ENCODE measurements around the gene WASHC2C. TPM values are rescaled to one million over a fixed set of nuclear protein-coding genes. Genes with fewer than 3 reads are reported as not detected.
"Not testable (repeated sequence)": the region's sequence is repeated elsewhere in the genome, so short reads cannot be mapped to it uniquely, and the experiment has no call there.

The WASHC2C gene
- total and polyA plus RNA-seq, 2 donors (not counting 1 experiment from before 2014, with no cell fraction given) = 57.5 to 64.1 TPM

DNA sequence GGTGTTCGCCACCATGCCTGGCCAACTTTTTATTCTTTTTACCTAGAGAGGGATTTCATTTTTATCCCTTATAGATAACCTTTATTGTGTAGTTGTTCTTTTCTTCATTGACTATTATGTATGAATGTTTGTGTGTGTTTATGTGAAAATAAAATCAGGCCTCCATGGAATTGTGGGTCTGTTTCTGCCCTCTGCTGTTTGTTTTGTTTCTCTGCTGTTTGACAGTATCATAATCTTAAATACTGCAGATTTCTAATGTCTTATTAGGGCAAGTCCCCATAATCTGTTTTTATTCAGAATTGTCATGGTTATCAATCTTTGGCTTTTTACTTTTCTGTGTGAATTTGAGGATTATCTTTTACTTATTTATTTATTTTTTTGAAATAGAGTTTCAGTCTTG, 7.8 kb downstream of the WASHC2C start:
- H3K27me3 ChIP-seq (ENCODE audit: control insufficient read depth, insufficient read depth, low read length); H3K9me3 ChIP-seq (ENCODE audit: control insufficient read depth, insufficient read depth, low read depth, low read length); H3K79me2 ChIP-seq (ENCODE audit: control insufficient read depth, insufficient read depth, low read length); H3K36me3 ChIP-seq (ENCODE audit: control insufficient read depth, insufficient read depth, low read length); H2AFZ ChIP-seq (ENCODE audit: low read length); H3K4me3 ChIP-seq (replicated peaks in 1 of 4; ENCODE audit: control extremely low read depth in 1 of 4, insufficient read depth in 1 of 4, low read depth in 3 of 4, low read length in 4 of 4); H3K4me1 ChIP-seq (ENCODE audit: control insufficient read depth, extremely low read depth, insufficient read depth, low read length); H3K4me2 ChIP-seq (ENCODE audit: extremely low read depth, insufficient read depth, low read length); H4K20me1 ChIP-seq (ENCODE audit: control insufficient read depth, extremely low read depth, insufficient read depth, low read length); H3K27ac ChIP-seq (ENCODE audit: insufficient read depth, low read length); H3K9ac ChIP-seq (ENCODE audit: insufficient read depth, low read length): not testable (repeated sequence)
- DNase-seq (ENCODE audit: low read depth in 2 of 2) = peak in 1 of 2 donors; percentile 9
- TF ChIP-seq, protein P1, sequence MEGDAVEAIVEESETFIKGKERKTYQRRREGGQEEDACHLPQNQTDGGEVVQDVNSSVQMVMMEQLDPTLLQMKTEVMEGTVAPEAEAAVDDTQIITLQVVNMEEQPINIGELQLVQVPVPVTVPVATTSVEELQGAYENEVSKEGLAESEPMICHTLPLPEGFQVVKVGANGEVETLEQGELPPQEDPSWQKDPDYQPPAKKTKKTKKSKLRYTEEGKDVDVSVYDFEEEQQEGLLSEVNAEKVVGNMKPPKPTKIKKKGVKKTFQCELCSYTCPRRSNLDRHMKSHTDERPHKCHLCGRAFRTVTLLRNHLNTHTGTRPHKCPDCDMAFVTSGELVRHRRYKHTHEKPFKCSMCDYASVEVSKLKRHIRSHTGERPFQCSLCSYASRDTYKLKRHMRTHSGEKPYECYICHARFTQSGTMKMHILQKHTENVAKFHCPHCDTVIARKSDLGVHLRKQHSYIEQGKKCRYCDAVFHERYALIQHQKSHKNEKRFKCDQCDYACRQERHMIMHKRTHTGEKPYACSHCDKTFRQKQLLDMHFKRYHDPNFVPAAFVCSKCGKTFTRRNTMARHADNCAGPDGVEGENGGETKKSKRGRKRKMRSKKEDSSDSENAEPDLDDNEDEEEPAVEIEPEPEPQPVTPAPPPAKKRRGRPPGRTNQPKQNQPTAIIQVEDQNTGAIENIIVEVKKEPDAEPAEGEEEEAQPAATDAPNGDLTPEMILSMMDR (conservative IDR thresholded peaks at IDR 0.05 in 1 of 2, IDR thresholded peaks at IDR 0.05 in 1 of 2; ENCODE audit: low read depth in 1 of 2, low read length in 2 of 2) = peak; percentile 8 to 16

GRCh38 chr10:45741559-45741958, 14.5 kb downstream of the WASHC2C start:
- H3K27ac ChIP-seq (ENCODE audit: insufficient read depth, low read length); H4K20me1 ChIP-seq (ENCODE audit: control insufficient read depth, extremely low read depth, insufficient read depth, low read length); H3K9me3 ChIP-seq (ENCODE audit: control insufficient read depth, insufficient read depth, low read depth, low read length); DNase-seq (ENCODE audit: low read depth in 2 of 2); H3K36me3 ChIP-seq (ENCODE audit: control insufficient read depth, insufficient read depth, low read length); H3K9ac ChIP-seq (ENCODE audit: insufficient read depth, low read length); H3K79me2 ChIP-seq (ENCODE audit: control insufficient read depth, insufficient read depth, low read length); H3K4me2 ChIP-seq (ENCODE audit: extremely low read depth, insufficient read depth, low read length); H3K27me3 ChIP-seq (ENCODE audit: control insufficient read depth, insufficient read depth, low read length); H3K4me3 ChIP-seq (replicated peaks in 1 of 4; ENCODE audit: control extremely low read depth in 1 of 4, insufficient read depth in 1 of 4, low read depth in 3 of 4, low read length in 4 of 4); H2AFZ ChIP-seq (ENCODE audit: low read length); H3K4me1 ChIP-seq (ENCODE audit: control insufficient read depth, extremely low read depth, insufficient read depth, low read length): not testable (repeated sequence)

DNA sequence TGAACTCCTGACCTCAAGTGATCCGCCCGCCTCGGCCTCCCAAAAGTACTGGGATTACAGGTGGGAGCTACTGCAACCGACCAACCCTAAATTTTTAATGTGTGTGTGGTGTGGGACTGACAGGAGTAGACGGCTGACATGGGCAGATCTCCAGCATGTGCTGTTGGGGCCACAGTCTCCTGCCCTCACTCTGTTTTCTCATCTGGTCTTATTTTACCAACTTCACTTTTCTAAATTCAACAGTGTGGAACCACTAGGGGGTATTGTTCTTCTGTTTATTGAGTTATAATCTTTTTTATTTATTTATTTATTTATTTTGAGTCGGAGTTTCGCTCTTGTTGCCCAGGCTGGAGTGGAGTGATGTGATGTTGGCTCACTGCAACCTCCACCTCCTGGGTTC, 14.9 kb downstream of the WASHC2C start:
- not testable (repeated sequence) for H3K27me3 ChIP-seq (ENCODE audit: control insufficient read depth, insufficient read depth, low read length); H3K4me3 ChIP-seq (replicated peaks in 1 of 4; ENCODE audit: control extremely low read depth in 1 of 4, insufficient read depth in 1 of 4, low read depth in 3 of 4, low read length in 4 of 4); H3K9ac ChIP-seq (ENCODE audit: insufficient read depth, low read length); H3K79me2 ChIP-seq (ENCODE audit: control insufficient read depth, insufficient read depth, low read length); H4K20me1 ChIP-seq (ENCODE audit: control insufficient read depth, extremely low read depth, insufficient read depth, low read length); H3K36me3 ChIP-seq (ENCODE audit: control insufficient read depth, insufficient read depth, low read length); H3K4me2 ChIP-seq (ENCODE audit: extremely low read depth, insufficient read depth, low read length); H3K9me3 ChIP-seq (ENCODE audit: control insufficient read depth, insufficient read depth, low read depth, low read length); H3K27ac ChIP-seq (ENCODE audit: insufficient read depth, low read length); DNase-seq (ENCODE audit: low read depth in 2 of 2); H2AFZ ChIP-seq (ENCODE audit: low read length); H3K4me1 ChIP-seq (ENCODE audit: control insufficient read depth, extremely low read depth, insufficient read depth, low read length)

- not testable (repeated sequence) for H3K4me3 ChIP-seq (replicated peaks in 1 of 4; ENCODE audit: control extremely low read depth in 1 of 4, insufficient read depth in 1 of 4, low read depth in 3 of 4, low read length in 4 of 4); H3K4me2 ChIP-seq (ENCODE audit: extremely low read depth, insufficient read depth, low read length); DNase-seq (ENCODE audit: low read depth in 2 of 2); H3K36me3 ChIP-seq (ENCODE audit: control insufficient read depth, insufficient read depth, low read length); H2AFZ ChIP-seq (ENCODE audit: low read length); H3K4me1 ChIP-seq (ENCODE audit: control insufficient read depth, extremely low read depth, insufficient read depth, low read length); H3K27me3 ChIP-seq (ENCODE audit: control insufficient read depth, insufficient read depth, low read length); H4K20me1 ChIP-seq (ENCODE audit: control insufficient read depth, extremely low read depth, insufficient read depth, low read length); H3K79me2 ChIP-seq (ENCODE audit: control insufficient read depth, insufficient read depth, low read length); H3K9ac ChIP-seq (ENCODE audit: insufficient read depth, low read length); H3K27ac ChIP-seq (ENCODE audit: insufficient read depth, low read length); H3K9me3 ChIP-seq (ENCODE audit: control insufficient read depth, insufficient read depth, low read depth, low read length)
Measured at GRCh38 chr10:45751141-45751540, 24.1 kb downstream of the WASHC2C start.

DNA sequence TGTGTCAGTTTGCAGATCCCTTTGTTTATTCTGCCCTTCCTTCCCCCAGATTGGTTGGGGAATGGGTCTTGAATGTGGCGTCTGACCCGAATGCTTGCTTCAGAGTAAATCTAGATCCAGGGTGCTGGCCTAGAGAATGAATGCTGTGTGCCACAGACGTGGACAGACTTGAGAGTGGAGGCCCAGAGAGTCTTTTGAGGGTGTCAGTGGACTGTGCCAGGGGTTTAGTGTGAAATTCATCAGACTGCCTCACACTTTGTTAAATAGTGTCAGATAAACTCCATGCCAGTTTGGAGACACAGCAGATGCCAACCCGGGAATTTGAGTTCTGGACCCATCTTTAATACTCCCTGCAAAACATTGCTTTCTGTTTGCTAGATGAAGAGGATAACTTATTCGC, 25.1 kb downstream of the WASHC2C start:
- not testable (repeated sequence) for H3K79me2 ChIP-seq (ENCODE audit: control insufficient read depth, insufficient read depth, low read length); H3K4me1 ChIP-seq (ENCODE audit: control insufficient read depth, extremely low read depth, insufficient read depth, low read length); H3K9me3 ChIP-seq (ENCODE audit: control insufficient read depth, insufficient read depth, low read depth, low read length); DNase-seq (ENCODE audit: low read depth in 2 of 2); H3K4me3 ChIP-seq (replicated peaks in 1 of 4; ENCODE audit: control extremely low read depth in 1 of 4, insufficient read depth in 1 of 4, low read depth in 3 of 4, low read length in 4 of 4); H3K27ac ChIP-seq (ENCODE audit: insufficient read depth, low read length); H3K36me3 ChIP-seq (ENCODE audit: control insufficient read depth, insufficient read depth, low read length); H3K9ac ChIP-seq (ENCODE audit: insufficient read depth, low read length); H2AFZ ChIP-seq (ENCODE audit: low read length); H3K27me3 ChIP-seq (ENCODE audit: control insufficient read depth, insufficient read depth, low read length); H4K20me1 ChIP-seq (ENCODE audit: control insufficient read depth, extremely low read depth, insufficient read depth, low read length); H3K4me2 ChIP-seq (ENCODE audit: extremely low read depth, insufficient read depth, low read length)

GRCh38 chr10:45753979-45754495, 27.0 kb downstream of the WASHC2C start:
- not testable (repeated sequence) for H3K4me2 ChIP-seq (ENCODE audit: extremely low read depth, insufficient read depth, low read length); H2AFZ ChIP-seq (ENCODE audit: low read length); H3K27ac ChIP-seq (ENCODE audit: insufficient read depth, low read length); H3K9me3 ChIP-seq (ENCODE audit: control insufficient read depth, insufficient read depth, low read depth, low read length); H3K4me1 ChIP-seq (ENCODE audit: control insufficient read depth, extremely low read depth, insufficient read depth, low read length); H4K20me1 ChIP-seq (ENCODE audit: control insufficient read depth, extremely low read depth, insufficient read depth, low read length); H3K9ac ChIP-seq (ENCODE audit: insufficient read depth, low read length); H3K79me2 ChIP-seq (ENCODE audit: control insufficient read depth, insufficient read depth, low read length); H3K4me3 ChIP-seq (replicated peaks in 1 of 4; ENCODE audit: control extremely low read depth in 1 of 4, insufficient read depth in 1 of 4, low read depth in 3 of 4, low read length in 4 of 4); H3K36me3 ChIP-seq (ENCODE audit: control insufficient read depth, insufficient read depth, low read length); H3K27me3 ChIP-seq (ENCODE audit: control insufficient read depth, insufficient read depth, low read length)
- peak; percentile 10 to 62 for DNase-seq (ENCODE audit: low read depth in 2 of 2)
